GM23338 (cell line): Measurements from ENCODE around the gene PIK3IP1.

Experiments
- CREB1 ChIP-seq: fragments of 250-450 bp; sonication (Bioruptor Pico); IDR thresholded peaks from 2 replicates; pipeline ENCODE4 v1.5.0; 2020; ENCODE audit warnings: low read depth, mild to moderate bottlenecking, moderate library complexity
- EZH2 ChIP-seq: fragments of 200-600 bp; sonication (generic); IDR thresholded peaks from one replicate; pipeline ENCODE4 v1.8.0; 2017; ENCODE audit warnings: antibody characterized with exemption, mild to moderate bottlenecking, low read depth; ENCODE audit not compliant: unreplicated experiment
- EZH2phosphoT487 ChIP-seq: fragments of 200-600 bp; sonication (generic); IDR thresholded peaks from one replicate; pipeline ENCODE4 v1.8.1; 2018; ENCODE audit warnings: antibody characterized with exemption; ENCODE audit not compliant: unreplicated experiment
- JUNB ChIP-seq: IDR thresholded peaks from one replicate; pipeline ENCODE4 v1.6.1; 2016; ENCODE audit warnings: antibody characterized with exemption; ENCODE audit not compliant: unreplicated experiment
- NANOG ChIP-seq: IDR thresholded peaks from 2 replicates; pipeline ENCODE4 v1.6.1; 2016; ENCODE audit warnings: antibody characterized with exemption, borderline replicate concordance
- POLR2AphosphoS5 ChIP-seq: IDR thresholded peaks from 2 replicates; pipeline ENCODE4 v1.6.1; 2016; ENCODE audit warnings: antibody characterized with exemption, low read depth
- STAT1 ChIP-seq: IDR thresholded peaks from one replicate; pipeline ENCODE4 v1.6.1; 2016; ENCODE audit warnings: antibody characterized with exemption; ENCODE audit not compliant: unreplicated experiment
- ZNF331 ChIP-seq: fragments of 250-450 bp; sonication (Bioruptor Pico); IDR thresholded peaks from 2 replicates; pipeline ENCODE4 v1.5.0; 2020; ENCODE audit warnings: low read depth, mild to moderate bottlenecking, moderate library complexity
- TF ChIP-seq, protein P1 (sequence below), 2 experiments: fragments of 200-600 bp in 1 of 2; sonication (generic) in 1 of 2; conservative IDR thresholded peaks; 2 replicates each; pipeline versions ENCODE4 v1.5.1 to v1.6.1; 2016 to 2017; ENCODE audit warnings: antibody characterized with exemption in 2 of 2, low read depth in 2 of 2, mild to moderate bottlenecking in 2 of 2, moderate library complexity in 1 of 2
- TF ChIP-seq, protein P2 (sequence below): IDR thresholded peaks from 2 replicates; pipeline ENCODE4 v1.6.1; 2016; ENCODE audit warnings: antibody characterized with exemption
- TF ChIP-seq, protein P3 (sequence below): IDR thresholded peaks from one replicate; pipeline ENCODE4 v1.6.1; 2018; ENCODE audit warnings: antibody characterized with exemption; ENCODE audit not compliant: unreplicated experiment

DNA sequence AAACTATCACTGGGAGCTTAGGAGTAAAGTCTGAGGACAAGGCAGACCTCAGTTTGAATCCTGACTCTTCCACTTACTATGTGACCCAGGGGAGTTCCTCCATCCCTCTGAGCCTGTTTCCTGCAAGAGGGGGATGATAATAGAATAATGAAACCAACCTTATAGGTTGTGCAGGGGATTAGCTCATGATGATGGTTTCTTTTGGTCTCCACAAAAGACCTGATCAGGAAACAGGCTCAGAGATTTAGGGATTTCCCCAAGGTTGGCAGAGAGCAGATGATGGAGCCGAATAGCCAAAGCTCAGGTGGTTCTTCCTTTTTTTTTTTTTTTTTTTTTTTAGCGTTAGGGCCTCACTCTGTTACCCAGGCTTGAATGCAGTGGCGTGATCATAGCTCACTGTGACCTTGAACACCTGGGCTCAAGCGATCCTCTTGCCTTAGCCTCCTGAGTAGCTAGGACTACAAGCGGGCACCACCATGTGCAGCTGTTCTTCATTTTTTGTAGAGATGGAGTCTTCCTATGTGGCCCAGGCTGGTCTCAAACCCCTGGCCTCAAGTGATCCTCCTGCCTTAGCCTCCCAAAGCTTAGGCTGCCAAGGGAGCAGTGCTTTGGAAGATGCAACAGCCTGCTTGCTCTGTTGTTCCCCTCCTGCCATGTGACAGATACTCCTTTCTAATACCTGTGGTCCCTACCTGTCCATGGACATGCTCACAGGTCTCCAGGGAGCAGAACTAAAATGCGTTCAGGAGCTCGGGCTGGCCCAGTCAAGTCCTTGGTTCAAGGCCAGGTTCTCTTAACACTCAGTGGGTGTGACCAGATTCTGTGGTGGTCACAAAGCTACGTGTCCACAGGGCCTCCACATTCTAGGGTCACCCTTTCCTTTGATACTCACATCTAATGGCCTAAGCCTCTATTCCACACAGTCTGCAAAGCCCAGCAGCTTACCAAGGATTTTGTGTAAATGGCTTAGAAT, 31.6 kb upstream of the PIK3IP1 start:
- TF ChIP-seq POLR2AphosphoS5 = no peak
- TF ChIP-seq JUNB = no peak
- TF ChIP-seq, protein P1, sequence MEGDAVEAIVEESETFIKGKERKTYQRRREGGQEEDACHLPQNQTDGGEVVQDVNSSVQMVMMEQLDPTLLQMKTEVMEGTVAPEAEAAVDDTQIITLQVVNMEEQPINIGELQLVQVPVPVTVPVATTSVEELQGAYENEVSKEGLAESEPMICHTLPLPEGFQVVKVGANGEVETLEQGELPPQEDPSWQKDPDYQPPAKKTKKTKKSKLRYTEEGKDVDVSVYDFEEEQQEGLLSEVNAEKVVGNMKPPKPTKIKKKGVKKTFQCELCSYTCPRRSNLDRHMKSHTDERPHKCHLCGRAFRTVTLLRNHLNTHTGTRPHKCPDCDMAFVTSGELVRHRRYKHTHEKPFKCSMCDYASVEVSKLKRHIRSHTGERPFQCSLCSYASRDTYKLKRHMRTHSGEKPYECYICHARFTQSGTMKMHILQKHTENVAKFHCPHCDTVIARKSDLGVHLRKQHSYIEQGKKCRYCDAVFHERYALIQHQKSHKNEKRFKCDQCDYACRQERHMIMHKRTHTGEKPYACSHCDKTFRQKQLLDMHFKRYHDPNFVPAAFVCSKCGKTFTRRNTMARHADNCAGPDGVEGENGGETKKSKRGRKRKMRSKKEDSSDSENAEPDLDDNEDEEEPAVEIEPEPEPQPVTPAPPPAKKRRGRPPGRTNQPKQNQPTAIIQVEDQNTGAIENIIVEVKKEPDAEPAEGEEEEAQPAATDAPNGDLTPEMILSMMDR (conservative IDR thresholded peaks at IDR 0.05; ENCODE audit: low read depth in 2 of 2) = no peak
- TF ChIP-seq, protein P2, sequence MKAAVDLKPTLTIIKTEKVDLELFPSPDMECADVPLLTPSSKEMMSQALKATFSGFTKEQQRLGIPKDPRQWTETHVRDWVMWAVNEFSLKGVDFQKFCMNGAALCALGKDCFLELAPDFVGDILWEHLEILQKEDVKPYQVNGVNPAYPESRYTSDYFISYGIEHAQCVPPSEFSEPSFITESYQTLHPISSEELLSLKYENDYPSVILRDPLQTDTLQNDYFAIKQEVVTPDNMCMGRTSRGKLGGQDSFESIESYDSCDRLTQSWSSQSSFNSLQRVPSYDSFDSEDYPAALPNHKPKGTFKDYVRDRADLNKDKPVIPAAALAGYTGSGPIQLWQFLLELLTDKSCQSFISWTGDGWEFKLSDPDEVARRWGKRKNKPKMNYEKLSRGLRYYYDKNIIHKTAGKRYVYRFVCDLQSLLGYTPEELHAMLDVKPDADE = no peak
- TF ChIP-seq, protein P3, sequence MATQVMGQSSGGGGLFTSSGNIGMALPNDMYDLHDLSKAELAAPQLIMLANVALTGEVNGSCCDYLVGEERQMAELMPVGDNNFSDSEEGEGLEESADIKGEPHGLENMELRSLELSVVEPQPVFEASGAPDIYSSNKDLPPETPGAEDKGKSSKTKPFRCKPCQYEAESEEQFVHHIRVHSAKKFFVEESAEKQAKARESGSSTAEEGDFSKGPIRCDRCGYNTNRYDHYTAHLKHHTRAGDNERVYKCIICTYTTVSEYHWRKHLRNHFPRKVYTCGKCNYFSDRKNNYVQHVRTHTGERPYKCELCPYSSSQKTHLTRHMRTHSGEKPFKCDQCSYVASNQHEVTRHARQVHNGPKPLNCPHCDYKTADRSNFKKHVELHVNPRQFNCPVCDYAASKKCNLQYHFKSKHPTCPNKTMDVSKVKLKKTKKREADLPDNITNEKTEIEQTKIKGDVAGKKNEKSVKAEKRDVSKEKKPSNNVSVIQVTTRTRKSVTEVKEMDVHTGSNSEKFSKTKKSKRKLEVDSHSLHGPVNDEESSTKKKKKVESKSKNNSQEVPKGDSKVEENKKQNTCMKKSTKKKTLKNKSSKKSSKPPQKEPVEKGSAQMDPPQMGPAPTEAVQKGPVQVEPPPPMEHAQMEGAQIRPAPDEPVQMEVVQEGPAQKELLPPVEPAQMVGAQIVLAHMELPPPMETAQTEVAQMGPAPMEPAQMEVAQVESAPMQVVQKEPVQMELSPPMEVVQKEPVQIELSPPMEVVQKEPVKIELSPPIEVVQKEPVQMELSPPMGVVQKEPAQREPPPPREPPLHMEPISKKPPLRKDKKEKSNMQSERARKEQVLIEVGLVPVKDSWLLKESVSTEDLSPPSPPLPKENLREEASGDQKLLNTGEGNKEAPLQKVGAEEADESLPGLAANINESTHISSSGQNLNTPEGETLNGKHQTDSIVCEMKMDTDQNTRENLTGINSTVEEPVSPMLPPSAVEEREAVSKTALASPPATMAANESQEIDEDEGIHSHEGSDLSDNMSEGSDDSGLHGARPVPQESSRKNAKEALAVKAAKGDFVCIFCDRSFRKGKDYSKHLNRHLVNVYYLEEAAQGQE = no peak
- no peak for TF ChIP-seq EZH2phosphoT487
- no peak for TF ChIP-seq ZNF331 (CRISPR knock-in tag)
- TF ChIP-seq EZH2 = no peak
- TF ChIP-seq CREB1 (CRISPR knock-in tag) = no peak
- no peak for TF ChIP-seq STAT1
- TF ChIP-seq NANOG = no peak
